T-helper 1 cell treated with Interleukin-12 subunit alpha and Interleukin-12 subunit beta and Interleukin-4 antibody, amounts not matched to agents 30 μg/mL and 1 μg/mL, for 36 hours (primary cell): ENCODE measurements around the gene HECW1.
"Not testable (repeated sequence)": the region's sequence is repeated elsewhere in the genome, so short reads cannot be mapped to it uniquely, and the experiment has no call there.

Source experiments
- H3K27ac Mint-ChIP-seq: one replicate; pipeline ENCODE4 v1.8.0; 2021; ENCODE audit warnings: mild to moderate bottlenecking, mixed read lengths
- H3K27me3 Mint-ChIP-seq: one replicate; pipeline ENCODE4 v1.8.0; 2021; ENCODE audit warnings: low read depth, mixed read lengths
- H3K36me3 Mint-ChIP-seq: one replicate; pipeline ENCODE4 v1.8.0; 2021; ENCODE audit warnings: low read depth, mixed read lengths
- H3K4me1 Mint-ChIP-seq: one replicate; pipeline ENCODE4 v1.8.0; 2021; ENCODE audit warnings: low read depth, mixed read lengths
- H3K4me3 Mint-ChIP-seq: one replicate; pipeline ENCODE4 v1.8.0; 2021; ENCODE audit warnings: mild to moderate bottlenecking, moderate library complexity, mixed read lengths
- H3K9me3 Mint-ChIP-seq: one replicate; pipeline ENCODE4 v1.8.0; 2021; ENCODE audit warnings: mixed read lengths

The HECW1 gene

DNA sequence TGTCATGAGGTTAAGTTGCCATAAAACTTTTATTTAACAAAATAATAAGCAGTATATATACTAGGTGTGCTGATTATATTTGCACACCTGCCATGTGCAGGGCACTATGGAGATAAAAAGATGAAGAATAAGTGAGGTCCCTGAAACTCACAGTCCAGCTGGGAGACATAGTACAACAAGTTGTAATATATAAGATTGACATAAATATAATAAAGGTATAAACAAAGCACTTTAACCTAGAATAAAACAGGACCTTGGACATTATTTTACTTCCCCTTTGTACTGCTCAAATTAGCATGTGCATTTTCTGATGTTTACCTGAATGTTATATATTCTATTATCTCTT is 476.7 kb downstream of the HECW1 start:
- Mint-ChIP-seq H3K4me3 (peak overlapping the region; percentile 70), H3K36me3 (peaks cover 54% of the 10 kb centered on the region), H3K27ac (no peak overlapping the region), H3K27me3 (no peaks in the 10 kb centered on the region), H3K4me1 (peaks cover 63% of the 10 kb centered on the region), H3K9me3 (no peaks in the 10 kb centered on the region)

DNA sequence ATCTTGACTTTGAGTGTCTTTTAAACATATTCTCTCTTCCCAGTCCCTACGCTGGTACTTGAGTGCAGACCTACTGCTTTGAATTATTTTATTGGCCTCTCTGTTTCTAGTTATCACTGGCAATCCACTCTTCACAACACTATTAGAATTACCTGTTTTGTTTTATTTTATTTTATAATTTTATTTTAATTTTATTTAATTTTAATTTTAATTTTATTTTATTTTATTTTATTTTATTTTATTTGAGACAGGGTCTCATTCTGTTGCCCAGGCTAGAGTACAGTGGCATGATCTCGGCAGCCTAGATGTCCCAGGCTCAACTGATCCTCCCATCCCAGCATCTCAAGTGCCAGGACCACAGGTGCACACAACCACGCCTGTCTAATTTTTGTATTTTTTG is 477.3 kb downstream of the HECW1 start:
- Mint-ChIP-seq H3K27me3 (no peaks in the 10 kb centered on the region), H3K4me3 (peak overlapping the region; percentile 48), H3K4me1 (peaks cover 69% of the 10 kb centered on the region), H3K36me3 (peaks cover 49% of the 10 kb centered on the region), H3K9me3 (no peaks in the 10 kb centered on the region), H3K27ac (no peak overlapping the region)

DNA sequence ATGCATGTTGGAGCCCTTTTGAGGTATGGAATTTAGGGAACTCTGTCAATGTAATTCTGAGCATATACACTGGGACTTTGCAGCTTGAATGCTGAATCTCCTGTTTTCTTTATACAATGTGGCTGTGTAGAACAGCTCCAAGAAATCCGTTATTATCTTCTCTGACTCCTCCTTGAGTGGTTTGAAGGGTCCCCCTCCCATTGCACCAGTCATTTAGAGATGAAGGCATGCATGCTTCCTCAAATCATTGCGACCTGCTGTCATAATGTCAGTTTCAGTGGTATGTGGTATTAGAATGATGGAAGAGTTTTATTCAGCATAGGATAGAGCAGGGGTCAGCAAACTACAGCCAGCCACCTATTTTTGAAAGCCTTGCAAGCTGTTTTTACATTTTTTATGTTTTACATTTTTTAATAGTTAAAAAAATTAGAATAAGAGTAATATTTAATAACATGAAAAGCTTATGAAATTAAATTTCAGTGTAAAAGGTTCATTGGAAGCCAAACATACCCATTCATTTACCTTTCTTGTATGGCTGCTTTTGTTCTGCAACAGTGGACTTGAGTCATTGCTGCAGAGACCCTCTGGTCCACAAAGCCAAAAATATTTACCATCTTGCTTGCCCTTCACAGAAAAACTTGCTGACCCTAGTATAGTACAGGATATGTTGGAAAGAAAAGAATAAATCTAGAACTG is 478.6 kb downstream of the HECW1 start:
- Mint-ChIP-seq H3K4me3 (peak overlapping the region; percentile 63), H3K27me3 (no peaks in the 10 kb centered on the region), H3K4me1 (peaks cover 68% of the 10 kb centered on the region), H3K27ac (peak overlapping the region; percentile 64), H3K9me3 (no peaks in the 10 kb centered on the region), H3K36me3 (peaks cover 43% of the 10 kb centered on the region)

DNA sequence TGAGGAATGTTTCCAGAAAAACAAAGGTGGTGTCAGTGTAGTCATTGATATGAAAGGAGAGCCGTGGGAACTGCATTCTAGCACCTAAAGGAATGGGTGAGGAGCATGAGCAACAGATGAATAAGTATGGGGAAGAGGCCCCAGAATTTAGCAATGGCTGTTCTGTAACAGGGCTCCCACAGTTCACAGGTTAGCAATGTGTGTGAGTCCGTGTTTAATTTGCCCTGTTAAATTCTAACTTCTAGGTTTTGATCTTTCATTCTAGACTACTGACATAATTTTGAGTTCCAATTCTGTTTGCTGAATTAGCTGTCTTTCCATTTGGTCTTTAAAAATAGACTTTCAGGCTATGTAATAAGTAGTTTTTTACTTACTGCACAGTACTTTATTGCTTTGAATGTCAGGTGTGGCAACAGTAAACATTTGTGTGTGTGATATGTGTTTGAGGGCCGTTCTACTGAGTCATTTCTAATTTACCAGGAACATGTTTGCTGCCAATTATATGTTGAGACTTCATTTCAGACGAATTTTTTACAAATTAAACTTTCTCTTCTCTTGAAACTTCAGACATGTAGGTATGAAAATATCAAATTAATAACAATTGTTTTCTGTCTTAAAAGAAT is 479.2 kb downstream of the HECW1 start:
- Mint-ChIP-seq H3K9me3 (no peaks in the 10 kb centered on the region), H3K27ac (peak overlapping the region; percentile 64), H3K4me3 (peak overlapping the region; percentile 63), H3K36me3 (peaks cover 41% of the 10 kb centered on the region), H3K4me1 (peaks cover 65% of the 10 kb centered on the region), H3K27me3 (no peaks in the 10 kb centered on the region)

DNA sequence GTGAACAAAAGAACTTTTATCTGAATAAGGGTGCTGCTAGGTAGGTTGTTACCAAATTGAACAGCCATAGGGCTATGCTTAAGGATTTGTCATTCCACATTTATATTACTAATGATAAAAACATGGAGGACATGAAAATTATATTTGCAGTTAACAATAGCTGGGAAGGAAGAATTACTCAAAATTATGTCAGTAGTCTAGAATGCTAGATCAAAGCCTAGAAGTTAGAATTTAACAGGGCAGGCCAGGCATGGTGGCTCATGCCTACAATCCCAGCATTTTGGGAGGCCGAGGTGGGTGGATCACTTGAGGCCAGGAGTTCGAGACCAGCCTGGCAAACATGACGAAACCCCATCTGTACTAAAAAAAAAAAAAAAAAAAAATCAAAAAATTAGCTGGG is 479.9 kb downstream of the HECW1 start:
- Mint-ChIP-seq H3K4me1 (peaks cover 64% of the 10 kb centered on the region), H3K27me3 (no peaks in the 10 kb centered on the region), H3K27ac (no peak overlapping the region), H3K36me3 (peaks cover 40% of the 10 kb centered on the region), H3K4me3 (no peak overlapping the region), H3K9me3 (no peaks in the 10 kb centered on the region)

DNA sequence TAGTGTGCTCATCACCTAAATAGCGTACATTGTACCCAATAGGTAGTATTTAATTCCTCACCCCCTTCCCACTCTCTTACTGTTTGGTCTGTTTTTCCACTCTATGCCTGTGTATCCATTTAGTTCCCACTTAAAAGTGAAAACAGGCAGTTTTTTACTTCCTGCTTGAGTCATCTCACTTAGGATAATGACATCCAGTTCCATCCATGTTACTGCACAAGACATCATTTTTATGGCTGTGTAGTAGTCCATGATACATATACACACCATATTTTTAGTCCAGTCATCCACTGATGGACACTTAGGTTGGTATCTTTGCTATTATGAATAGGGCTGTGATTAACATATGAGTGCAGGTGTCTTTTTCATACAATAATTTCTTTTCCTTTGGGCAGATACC is 480.6 kb downstream of the HECW1 start:
- Mint-ChIP-seq H3K9me3 (no peaks in the 10 kb centered on the region), H3K36me3 (peaks cover 40% of the 10 kb centered on the region), H3K27ac (peak overlapping the region; percentile 64), H3K4me3 (no peak overlapping the region), H3K4me1 (peaks cover 62% of the 10 kb centered on the region), H3K27me3 (no peaks in the 10 kb centered on the region)

DNA sequence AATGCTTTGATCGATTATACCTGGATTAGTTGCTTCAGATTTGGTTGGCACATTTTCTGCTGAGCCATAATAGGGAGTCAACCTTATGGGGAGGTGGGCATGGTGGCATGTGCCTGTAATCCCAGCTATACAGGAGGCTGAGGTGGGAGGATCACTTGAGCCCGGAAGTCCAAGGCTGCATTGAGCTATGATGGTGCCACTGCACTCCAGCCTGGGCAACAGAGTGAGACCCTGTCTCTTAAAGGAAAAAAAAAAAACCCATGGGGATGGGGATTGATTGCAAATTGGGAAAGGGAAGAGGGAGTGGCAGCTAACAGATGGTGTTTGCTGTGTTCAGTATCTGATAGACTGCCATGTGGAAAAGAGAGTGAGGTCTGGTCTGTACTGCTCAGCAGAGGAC is 481.6 kb downstream of the HECW1 start:
- peak overlapping the region; percentile 39 for H3K4me3 Mint-ChIP-seq
- no peaks in the 10 kb centered on the region for H3K9me3 Mint-ChIP-seq
- peak overlapping the region; percentile 22 for H3K27ac Mint-ChIP-seq
- H3K27me3 Mint-ChIP-seq, result no peaks in the 10 kb centered on the region
- peaks cover 54% of the 10 kb centered on the region for H3K4me1 Mint-ChIP-seq
- H3K36me3 Mint-ChIP-seq, result peaks cover 42% of the 10 kb centered on the region

DNA sequence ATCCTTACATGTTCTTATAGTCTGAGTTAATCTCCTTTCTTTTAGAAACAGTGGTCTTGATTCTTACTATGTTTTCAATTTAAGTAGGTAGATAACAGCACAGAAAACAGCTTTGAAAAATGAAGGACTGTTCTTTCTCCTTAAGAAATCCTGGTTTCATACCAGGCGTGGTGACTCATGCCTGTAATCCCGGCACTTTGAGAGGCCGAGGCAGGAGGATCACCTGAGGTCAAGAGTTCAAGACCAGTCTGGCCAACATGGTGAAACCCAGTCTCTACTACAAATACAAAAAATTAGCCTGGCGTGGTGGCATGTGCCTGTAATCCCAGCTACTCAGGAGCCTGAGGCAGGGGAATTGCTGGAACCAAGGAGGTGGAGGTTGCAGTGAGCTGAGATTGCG is 484.0 kb downstream of the HECW1 start:
- not testable (repeated sequence) for H3K27ac Mint-ChIP-seq, H3K27me3 Mint-ChIP-seq, H3K4me3 Mint-ChIP-seq, H3K9me3 Mint-ChIP-seq
- Mint-ChIP-seq H3K36me3 (peaks cover 40% of the 10 kb centered on the region), H3K4me1 (peaks cover 47% of the 10 kb centered on the region)

DNA sequence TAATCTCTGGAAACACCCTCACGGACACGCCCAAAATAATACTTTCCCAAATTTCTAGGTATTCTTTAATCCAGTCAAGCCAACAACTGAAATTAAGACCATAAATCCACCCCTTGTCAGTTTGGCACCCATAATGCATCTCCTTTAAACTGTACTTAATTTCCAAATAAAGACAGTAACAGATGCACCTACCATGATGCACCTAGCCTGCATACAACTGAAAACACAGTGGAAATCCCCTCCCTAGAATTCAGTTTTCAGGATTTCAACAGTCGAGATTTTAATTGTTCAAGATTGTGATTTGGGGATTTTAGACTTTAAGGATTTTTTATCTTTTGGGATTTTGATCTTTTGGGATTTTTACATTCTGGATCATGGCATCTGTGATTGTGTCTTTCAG is 487.6 kb downstream of the HECW1 start:
- Mint-ChIP-seq H3K4me1 (peaks cover 26% of the 10 kb centered on the region), H3K4me3 (no peak overlapping the region)

DNA sequence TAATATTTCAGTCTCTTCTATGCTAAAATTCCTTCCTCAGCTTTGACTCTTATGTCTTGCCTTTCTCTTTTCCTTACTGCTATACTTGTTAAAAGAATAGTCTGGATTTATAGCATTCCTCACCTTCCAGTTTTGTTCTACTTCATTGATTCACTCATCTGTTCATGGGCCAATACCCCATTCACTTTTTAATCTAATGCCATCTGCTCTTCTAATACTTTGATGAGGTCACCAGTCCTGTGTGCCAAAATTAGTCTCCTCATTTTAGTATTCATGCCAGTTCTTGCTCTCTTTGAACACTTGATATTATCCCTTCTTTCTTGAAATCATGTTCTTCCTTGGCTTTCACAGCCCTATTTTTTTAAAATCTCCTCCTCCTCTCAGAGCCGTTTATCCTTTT is 489.8 kb downstream of the HECW1 start:
- Mint-ChIP-seq H3K27me3 (no peaks in the 10 kb centered on the region), H3K9me3 (no peaks in the 10 kb centered on the region), H3K36me3 (peaks cover 33% of the 10 kb centered on the region), H3K4me3 (no peak overlapping the region), H3K4me1 (peaks cover 27% of the 10 kb centered on the region), H3K27ac (no peak overlapping the region)

More for the DNA sequence above, 487.6 kb downstream of the HECW1 start:
- H3K27ac Mint-ChIP-seq, result no peak overlapping the region
- no peaks in the 10 kb centered on the region for H3K27me3 Mint-ChIP-seq
- H3K36me3 Mint-ChIP-seq, result peaks cover 33% of the 10 kb centered on the region
- H3K9me3 Mint-ChIP-seq, result no peaks in the 10 kb centered on the region

DNA sequence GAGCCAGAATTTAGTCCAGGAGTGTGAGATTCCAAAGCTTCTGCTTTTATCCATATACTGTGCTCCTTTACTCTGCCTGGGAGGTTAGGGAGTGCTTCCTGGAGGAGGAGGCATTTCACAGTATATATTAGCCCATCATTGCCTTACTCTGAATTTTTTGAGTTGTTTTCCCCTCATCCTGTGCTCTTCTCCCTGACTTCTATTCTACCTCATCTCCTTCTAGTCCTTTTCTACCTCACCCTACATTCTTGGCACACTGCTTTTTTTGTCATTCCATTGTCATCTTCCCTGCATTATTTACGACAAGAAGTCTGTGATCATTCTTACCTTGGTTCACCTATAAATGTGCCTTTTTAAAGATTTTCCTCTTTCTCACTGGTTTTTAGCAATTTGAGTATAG is 491.8 kb downstream of the HECW1 start:
- Mint-ChIP-seq H3K27me3 (no peaks in the 10 kb centered on the region), H3K36me3 (peaks cover 35% of the 10 kb centered on the region), H3K27ac (no peak overlapping the region), H3K4me3 (no peak overlapping the region), H3K4me1 (peaks cover 31% of the 10 kb centered on the region), H3K9me3 (no peaks in the 10 kb centered on the region)

DNA sequence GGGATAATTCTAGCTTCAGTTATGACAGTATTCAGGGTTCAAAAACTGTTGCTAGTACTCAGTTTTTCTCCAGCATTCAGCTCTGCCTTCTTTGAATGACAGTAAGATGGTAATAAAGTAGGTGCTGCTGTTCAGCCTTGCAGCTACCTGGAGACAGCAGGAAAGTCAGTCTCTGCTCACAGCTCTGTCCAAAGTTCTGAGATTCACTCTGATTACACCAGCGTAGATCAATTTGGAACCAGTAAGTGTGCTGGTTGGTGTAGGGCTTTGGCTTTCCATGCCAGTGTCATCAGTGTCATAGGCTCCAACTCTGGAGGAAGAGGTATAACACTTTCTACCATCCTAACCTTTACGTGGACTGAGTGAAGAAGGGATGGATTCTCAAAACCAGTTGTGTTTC is 496.6 kb downstream of the HECW1 start:
- Mint-ChIP-seq H3K9me3 (no peaks in the 10 kb centered on the region), H3K27me3 (no peaks in the 10 kb centered on the region), H3K4me1 (peaks cover 43% of the 10 kb centered on the region), H3K36me3 (peaks cover 52% of the 10 kb centered on the region), H3K4me3 (no peak overlapping the region), H3K27ac (no peak overlapping the region)

DNA sequence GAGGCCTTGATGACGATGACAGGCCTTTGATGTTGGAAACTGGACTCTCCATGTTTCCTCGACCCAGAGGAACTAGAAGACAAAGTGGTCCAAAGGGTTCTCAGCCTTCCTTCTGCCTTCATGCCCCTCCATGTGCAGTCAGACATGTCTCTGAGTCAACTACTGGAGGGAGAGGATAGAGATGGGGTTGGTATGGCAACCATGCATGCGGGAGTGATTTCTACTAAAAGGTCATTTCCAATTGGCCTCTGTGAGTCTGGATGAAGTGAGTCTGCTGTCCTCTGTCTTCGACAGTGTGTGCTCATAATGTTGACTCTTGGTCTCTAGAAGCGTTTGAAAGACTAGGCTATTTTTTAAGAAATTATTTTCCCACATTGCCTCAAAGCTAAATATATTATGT is 499.7 kb downstream of the HECW1 start:
- Mint-ChIP-seq H3K4me3 (no peak overlapping the region), H3K27ac (no peak overlapping the region), H3K27me3 (no peaks in the 10 kb centered on the region), H3K4me1 (peaks cover 34% of the 10 kb centered on the region), H3K36me3 (peaks cover 52% of the 10 kb centered on the region), H3K9me3 (no peaks in the 10 kb centered on the region)

DNA sequence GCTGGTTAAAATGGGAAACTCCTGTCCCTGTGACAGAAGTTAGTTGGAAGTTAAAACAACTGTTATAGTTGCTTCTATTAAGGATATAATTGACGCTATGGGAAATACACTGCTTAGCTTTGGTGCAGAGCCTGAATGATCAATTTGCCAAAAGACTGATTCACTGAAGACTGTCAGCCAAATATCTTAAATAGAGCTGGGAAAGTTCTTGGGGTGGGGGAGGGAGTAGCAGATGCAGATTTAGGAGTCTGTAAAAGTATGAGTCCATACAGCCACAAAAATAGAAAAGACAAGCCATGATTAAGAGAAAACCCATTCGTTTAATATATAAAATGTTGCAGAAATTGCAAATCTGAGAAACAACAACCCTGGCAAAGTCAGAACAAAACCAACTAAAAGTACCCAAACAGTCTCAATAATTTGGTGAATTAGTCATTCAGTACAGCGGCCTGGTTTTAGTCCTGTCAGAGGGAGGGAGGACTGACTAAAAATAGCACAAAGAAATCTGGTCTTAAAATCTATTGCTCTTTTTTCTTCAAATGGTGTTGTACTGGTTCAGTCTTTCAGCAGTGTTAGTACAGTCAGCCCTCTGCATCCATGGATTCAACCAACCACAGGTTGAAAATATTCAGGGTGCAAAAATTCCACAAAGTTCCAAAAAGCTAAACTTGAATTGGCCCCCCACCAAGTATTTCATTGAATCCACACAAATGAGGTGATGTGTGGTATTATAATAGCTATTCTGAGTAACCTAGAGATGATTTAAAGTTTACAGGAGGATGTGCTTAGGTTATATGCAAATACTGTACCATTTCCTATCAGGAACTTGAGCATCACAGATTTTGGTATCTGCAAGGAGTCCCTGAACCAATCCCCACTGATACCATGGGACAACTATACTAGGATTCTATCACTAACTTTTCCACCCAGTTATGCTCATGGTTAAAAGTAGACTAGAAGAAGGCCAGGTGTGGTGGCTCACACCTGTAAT is 500.4 kb downstream of the HECW1 start:
- H3K36me3 Mint-ChIP-seq, result peaks cover 52% of the 10 kb centered on the region
- peak overlapping the region; percentile 16 for H3K4me3 Mint-ChIP-seq
- H3K4me1 Mint-ChIP-seq, result peaks cover 34% of the 10 kb centered on the region

More for the DNA sequence above, 500.4 kb downstream of the HECW1 start:
- H3K27me3 Mint-ChIP-seq, result no peaks in the 10 kb centered on the region
- H3K27ac Mint-ChIP-seq, result peak overlapping the region; percentile 60
- H3K9me3 Mint-ChIP-seq, result no peaks in the 10 kb centered on the region
